GM21786 (cell line): ENCODE data around the gene IPO13.

Experiments
- ATAC-seq: cut with Tn5 transposase; IDR thresholded peaks from one replicate; pipeline ENCODE4 v1.9.1; 2021; ENCODE audit not compliant: unreplicated experiment

Gene IPO13

GRCh38 chr1:44010935-44011471 lies 64.3 kb downstream of the IPO13 start:
- ATAC-seq: no peak

GRCh38 chr1:44012404-44012803 lies 65.7 kb downstream of the IPO13 start:
- no peak for ATAC-seq

GRCh38 chr1:44012941-44013609 lies 66.3 kb downstream of the IPO13 start:
- no peak for ATAC-seq

GRCh38 chr1:44013949-44014348 lies 67.2 kb downstream of the IPO13 start:
- ATAC-seq: no peak

- ATAC-seq: no peak
Observed at GRCh38 chr1:44014365-44015104, 67.8 kb downstream of the IPO13 start.

GRCh38 chr1:44015206-44015605 lies 68.5 kb downstream of the IPO13 start:
- no peak for ATAC-seq

- no peak for ATAC-seq
Observed at GRCh38 chr1:44016041-44016889, 69.5 kb downstream of the IPO13 start.

- no peak for ATAC-seq
Observed at GRCh38 chr1:44016890-44017400, 70.2 kb downstream of the IPO13 start.
